ENCODE results near the gene QPRT.
"Not testable (repeated sequence)": the region's sequence is repeated elsewhere in the genome, so short reads cannot be mapped to it uniquely, and the experiment has no call there.

QPRT gene

DNA sequence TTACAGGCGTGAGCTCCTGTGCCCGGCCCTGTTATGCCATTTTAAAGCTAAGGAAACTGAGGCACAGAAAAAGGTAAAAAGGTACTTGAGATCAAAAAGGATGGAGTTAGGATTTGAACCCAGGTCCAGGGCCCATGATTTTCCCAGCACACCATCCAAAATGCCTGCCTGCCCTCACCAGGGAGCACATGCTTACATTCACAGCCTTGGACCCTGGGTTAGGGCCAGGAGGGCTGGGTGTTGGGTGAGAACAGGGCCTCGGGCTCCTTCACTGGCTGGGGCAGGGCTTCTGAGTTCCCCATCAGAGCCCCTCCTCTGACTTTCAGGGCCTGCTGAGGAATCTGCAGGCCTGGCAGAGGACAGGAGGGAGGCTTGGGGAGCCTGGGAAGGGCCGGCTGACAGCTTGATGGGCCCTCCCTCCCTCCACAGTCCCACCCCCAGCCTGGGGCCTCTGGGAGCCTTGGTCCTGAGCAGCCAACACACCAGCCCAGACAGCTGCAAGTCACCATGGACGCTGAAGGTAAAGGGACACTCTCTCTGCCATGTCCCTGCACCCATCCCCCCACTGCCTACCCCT lies at the start of gene QPRT:
QPRT (plus strand) TSS at position 490 of the 577 bp plus-strand sequence; CDS start at position 508, 18 bp downstream.
- DNase-seq (ENCODE audit: low read depth, low spot score): no peak

DNA sequence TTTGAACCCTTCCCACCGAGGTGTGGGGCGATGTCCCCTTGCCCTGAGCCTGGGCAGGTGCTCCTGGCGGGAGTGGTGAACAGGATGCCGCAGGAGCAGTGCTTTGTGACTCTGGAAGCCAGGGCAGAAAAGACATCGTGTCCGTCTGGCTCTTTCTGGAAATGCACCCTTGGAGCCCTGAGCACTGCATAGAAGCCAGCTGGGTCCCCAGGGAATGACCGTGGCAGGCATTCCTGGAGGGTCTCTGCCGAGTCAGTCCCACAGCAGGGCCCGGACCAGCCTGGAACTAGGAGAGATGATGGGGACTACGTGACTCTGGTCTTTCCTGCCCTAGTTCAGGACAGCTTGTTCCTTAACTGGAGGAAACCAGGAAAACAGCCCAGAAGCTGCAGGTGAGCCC lies 49.7 kb upstream of the QPRT start:
- not testable (repeated sequence) for DNase-seq (ENCODE audit: low read depth, low spot score)

DNA sequence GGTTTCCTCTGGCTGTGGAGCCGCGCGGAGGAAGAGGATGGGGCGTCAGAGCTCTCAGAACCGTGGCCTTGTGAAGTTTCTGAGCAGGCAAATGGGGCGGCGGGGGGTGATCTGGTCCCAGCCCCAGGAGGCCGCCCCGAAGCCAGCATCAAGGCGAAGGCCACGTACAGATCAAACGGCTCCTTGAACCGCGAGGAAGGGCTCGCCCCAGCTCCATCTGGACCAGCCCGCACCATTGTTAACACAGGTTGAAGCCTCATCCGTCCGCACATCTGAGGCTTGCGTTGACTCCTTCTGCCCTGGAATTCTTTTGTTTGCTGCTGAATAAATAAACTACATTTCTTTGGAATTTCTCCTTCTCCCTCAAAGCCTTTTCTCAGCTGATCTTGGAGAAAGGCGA lies 47.3 kb upstream of the QPRT start:
- not testable (repeated sequence) for DNase-seq (ENCODE audit: low read depth, low spot score)

DNA sequence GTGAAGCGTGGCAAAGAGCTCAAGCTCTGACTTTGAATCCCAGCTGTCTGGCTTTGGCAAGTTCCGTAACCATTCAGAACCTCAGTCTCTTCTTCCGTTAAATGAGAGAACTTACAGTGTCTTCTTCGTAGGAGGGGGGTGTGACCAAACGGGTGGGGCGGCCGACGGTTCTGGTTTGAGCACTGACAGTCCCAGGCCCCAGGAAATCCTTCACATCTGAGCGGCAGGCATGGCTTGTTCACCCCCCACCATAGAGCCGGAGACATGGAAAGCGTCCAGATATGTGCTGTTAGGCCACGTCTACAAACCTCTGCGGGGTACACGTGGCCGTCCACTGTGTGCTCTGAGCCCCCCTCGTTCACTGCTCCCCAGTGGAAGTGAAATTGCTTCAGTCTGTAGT lies 43.1 kb upstream of the QPRT start:
- DNase-seq (ENCODE audit: low read depth, low spot score): not testable (repeated sequence)

DNA sequence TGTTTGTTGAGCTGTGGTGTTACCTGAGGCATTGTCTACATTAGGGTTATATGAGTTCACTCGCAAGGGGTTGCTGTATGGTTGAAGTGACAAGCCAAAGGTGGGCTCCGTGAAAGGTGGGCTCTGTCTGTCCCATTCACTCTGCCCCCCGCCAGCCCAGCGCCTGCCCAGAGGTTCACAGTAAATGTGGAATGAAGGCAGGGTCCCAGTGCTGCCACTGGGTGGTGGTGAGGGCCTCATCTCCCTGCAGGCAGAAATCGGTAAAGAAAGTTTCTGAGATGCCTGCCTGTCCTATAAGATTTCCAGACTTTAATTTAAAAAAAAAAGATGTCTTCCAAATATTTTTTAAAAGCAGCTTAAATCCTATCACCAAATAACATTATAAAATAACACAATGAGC lies 42.6 kb upstream of the QPRT start:
- DNase-seq (ENCODE audit: low read depth, low spot score): not testable (repeated sequence)

DNA sequence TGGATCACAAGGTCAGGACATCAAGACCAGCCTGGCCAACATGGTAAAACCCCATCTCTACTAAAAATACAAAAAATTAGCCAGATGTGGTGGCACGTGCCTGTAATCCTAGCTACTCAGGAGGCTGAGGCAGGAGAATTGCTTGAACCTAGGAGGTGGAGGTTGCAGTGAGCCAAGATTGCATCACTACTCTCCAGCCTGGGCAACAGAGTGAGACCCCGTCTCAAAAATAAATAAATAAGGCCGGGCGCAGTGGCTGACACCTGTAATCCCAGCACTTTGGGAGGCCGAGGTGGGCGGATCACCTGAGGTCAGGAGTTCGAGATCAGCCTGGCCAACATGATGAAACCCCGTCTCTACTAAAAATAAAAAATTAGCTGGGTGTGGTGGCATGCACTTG lies 40.2 kb upstream of the QPRT start:
- DNase-seq (ENCODE audit: low read depth, low spot score): not testable (repeated sequence)

DNA sequence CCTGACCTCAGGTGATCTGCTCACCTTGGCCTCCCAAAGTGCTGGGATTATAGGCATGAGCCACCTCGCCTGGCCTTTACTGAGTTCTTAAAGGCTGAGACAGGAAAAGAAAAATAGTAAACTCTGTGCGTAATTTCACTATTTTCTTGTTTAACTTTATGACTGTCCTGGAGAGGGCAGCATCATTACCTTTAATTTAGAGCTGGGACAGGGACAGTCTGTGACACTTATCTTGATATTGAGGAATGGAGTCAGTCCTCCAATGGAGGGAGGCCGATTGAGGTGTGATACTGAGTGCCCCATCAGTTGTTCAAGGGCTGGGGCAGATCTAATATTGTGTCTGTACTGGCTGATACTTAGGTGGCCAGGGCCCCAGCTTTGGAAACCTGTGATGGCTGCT lies 37.4 kb upstream of the QPRT start:
- DNase-seq (ENCODE audit: low read depth, low spot score): no peak

DNA sequence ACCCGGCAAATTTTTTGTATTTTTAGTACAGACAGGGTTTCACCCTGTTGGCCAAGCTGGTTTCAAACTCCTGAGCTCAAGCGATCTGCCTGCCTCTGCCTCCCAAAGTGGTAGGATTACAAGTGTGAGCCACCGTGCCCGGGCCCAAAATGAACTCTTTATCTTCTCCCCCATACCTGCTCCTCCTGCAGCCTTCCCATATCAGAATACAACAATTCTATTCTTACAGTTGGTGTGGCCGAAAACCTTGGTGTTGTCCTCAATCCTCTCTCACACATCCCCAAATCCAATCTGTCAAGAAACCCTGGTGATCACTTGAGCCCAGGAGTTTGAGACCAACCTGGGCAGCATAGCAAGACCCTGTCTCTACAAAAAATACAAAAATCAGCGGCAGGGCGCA lies 35.4 kb upstream of the QPRT start:
- DNase-seq (ENCODE audit: low read depth, low spot score): no peak

DNA sequence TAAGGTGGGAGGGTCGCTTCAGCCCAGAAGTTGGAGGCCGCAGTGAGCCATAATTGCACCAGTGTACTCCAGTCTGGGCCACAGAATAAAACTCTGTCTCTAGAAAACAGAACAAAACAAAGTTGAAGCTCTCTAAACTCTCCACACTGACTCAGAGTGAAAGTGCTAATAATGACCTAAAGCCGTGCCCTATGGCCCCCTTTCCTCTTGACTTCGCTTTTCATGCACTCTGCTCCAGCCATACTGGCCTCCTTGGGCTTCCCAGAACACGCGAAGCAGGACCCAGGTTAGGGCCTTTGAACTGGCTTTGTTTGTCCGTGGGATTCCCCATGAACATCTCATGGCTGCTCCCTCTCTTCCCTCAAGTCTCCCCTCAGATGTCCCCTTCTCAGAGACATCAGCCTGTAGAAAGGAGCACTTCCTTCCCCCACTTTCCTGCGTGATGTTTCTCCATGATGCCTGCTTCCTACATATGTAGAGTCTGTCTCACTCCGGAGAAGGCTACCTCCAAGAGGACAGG lies 34.6 kb upstream of the QPRT start:
- no peak for DNase-seq (ENCODE audit: low read depth, low spot score)

DNA sequence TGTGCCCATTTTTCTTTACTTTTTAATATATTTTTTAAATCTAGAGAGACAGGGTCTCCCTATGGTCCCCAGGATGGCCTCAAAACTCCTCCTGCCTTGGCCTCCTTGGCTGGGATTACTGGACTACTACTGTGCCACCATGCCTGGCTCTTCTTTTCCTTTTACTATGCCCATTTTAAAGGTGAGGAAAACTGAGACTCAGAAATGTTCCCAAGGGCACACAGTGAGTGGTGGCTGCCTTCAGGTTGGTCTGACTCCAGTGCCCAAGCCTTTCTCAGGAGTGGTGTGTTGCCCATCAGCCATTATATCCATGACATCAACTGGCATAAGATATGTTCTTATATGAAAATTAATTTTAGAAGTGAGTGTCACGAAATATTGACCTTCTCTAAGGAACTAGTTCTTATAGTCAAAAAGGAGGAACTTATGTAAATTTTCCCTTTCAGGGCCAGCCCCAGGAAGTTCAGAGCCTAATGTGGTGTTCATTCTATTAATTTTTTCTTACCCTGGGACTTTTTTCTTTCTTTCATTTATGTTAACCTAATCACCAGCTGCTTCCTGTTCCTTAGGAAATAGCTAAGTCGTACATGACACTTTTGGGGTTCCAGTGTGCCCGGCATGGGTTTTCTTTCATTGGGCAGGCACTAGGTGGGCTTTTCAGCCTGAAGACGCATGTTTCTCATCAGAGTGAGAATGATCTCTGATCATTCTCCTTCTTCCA lies 33.8 kb upstream of the QPRT start:
- DNase-seq (ENCODE audit: low read depth, low spot score): no peak

DNA sequence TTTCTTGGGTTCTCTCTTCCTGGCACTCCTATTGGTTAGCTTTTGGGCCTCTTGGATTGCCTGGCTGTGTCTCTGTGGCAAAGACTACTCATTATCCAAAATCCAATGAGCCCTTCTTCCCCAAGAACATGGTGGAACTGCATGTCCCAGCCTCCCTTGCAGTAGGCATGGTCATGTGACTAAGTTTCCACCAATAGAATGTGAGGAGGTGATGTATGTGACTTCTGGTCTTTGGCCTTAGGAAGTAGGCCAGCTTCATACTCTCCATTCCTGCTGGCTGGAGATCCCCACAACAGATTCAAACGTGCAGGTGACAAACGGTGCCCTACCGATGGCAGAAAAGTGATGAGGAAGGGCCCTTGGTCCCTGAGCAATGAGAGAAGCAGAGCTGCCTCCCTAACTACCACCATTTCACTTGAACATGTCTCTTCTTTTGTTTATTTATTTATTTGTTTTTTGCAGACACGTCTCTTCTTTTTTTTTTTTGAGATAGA lies 33.2 kb upstream of the QPRT start:
- no peak for DNase-seq (ENCODE audit: low read depth, low spot score)

DNA sequence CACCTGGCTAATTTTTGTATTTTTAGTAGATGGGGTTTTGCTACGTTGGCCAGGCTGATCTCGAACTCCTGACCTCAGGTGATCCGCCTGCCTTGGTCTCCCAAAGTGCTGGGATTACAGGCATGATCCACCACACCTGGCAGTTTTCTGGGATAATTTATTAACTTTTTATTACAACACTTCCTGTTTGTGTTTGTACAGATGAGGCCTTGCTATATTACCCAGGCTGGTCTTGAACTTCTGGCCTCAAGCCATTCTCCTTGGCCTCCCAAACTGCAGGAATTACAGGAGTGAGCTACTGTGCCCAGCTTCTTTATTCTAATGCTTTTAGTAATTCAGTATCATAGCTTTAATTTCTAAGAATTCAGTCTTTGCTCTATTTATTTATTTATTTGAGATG lies 32.0 kb upstream of the QPRT start:
- DNase-seq (ENCODE audit: low read depth, low spot score): no peak

DNA sequence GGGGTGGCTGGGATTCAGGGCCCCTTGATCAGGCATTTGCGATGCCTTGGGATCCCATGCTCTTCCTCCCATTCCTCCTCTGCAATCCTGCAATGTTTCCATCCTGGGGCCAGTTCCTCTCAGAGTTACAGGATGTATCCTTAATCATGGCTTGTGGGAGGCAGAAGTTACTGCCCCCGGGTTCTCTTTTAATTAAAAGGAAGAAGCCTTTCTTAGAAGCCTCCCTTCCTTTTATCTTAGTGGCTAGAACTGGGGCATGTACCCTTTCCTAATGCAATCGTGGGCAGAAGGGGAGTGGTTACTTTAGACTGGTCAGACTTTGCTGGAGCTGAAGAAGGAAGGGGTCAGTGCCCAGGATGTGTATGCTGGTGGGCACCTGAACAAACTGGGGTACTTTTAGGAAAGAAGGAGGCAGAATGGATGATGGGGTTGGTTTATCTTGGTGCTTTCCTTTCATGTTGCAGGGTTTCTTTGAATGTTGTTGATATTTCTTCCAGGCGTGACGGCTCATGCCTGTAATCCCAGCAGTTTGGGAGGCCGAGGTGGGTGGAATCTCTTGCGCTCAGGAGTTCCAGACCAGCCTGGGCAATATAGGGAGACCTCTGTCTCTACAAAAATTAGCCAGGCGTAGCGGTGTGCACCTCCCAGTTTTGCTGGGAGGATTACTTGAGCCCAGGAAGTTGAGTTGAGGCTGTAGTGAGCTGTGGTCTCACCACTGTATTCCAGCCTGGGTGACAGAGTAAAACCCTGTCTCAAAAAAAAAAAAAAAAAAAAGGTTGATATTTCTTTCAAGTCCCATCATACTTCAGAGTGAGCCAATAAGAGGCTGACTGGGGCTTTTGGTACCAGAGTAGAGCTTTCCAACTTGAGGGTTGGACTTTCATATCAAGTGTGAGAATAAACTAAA lies 29.1 kb upstream of the QPRT start:
- DNase-seq (ENCODE audit: low read depth, low spot score): no peak

DNA sequence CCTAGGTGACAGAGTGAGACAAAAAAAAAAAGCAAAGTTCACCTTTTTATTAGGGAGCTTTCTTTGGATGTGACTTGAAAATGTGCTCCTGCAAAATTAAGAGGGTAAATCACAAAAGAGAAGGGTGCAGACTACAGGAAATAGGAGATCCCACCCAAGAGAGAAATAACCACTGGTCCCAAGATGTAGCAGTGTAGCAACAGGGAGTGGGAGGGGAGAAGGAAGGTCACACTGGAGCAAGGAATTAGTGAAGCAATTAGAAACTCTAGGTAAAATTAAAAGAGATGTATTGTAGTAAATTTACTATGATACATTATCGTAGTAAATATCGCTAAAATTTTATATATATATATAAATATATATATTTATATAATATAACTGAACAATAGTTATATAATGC lies 28.2 kb upstream of the QPRT start:
- no peak for DNase-seq (ENCODE audit: low read depth, low spot score)

DNA sequence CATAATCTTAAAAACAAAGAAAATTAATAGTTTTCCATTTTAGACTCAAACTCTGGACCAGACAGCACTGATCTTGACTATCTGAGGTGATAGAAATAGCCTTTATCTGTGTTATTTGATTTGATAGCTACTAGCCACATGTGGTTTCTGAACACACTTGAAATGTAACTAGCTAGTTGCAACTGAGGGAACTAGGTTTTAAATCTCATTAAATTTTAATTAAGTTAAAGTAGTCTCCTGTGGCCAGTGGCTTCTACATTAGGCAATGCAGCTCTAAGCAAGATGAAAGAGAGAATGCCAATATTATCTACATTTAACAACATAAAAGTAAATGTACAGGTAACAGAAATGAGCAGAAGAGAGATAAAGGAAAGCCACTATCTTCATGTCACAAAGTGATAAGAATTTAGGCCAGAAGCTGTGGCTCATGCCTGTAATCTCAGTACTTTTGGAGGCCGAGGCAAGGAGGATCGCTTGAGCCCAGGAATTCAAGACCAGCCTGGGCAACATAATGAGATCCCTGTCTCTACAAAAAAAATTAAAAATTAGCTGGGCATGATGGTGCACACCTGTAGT lies 27.1 kb upstream of the QPRT start:
- no peak for DNase-seq (ENCODE audit: low read depth, low spot score)

DNA sequence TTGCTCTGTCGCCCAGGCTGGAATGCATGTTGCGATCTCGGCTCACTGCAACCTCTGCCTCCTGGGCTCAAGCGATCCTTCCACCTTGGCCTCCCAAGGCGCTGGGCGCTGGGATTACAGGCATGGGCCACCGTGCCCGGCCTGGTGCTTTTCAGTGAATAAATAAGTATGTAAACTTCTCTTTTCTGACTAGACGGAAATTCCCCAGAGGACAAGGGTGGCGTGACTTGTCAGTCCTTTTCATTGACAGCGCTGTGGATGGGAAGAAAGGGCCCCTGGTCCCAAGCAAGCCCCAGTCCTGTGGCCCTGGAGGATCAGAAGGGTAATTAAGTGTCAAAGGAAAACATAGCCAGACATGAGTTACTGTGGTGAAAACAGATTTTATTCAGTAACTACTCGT lies 25.5 kb upstream of the QPRT start:
- DNase-seq (ENCODE audit: low read depth, low spot score): no peak

DNA sequence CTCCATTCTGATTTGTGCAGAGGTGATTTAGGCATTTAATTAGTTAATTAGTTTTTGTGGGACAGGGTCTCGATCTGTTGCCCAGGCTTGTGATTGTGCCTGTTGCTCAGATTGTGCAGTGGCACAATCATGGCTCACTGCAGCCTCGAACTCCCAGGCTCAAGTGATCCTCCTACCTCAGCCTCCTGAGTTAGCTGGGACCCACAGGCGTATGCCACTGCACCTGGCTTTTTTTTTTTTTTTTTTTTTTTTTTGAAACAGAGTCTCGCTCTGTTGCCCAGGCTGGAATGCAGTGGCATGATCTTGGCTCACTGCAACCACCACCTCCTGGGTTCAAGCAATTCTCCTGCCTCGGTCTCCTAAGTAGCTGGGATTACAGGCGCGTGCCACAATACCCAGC lies 25.1 kb upstream of the QPRT start:
- DNase-seq (ENCODE audit: low read depth, low spot score): not testable (repeated sequence)

DNA sequence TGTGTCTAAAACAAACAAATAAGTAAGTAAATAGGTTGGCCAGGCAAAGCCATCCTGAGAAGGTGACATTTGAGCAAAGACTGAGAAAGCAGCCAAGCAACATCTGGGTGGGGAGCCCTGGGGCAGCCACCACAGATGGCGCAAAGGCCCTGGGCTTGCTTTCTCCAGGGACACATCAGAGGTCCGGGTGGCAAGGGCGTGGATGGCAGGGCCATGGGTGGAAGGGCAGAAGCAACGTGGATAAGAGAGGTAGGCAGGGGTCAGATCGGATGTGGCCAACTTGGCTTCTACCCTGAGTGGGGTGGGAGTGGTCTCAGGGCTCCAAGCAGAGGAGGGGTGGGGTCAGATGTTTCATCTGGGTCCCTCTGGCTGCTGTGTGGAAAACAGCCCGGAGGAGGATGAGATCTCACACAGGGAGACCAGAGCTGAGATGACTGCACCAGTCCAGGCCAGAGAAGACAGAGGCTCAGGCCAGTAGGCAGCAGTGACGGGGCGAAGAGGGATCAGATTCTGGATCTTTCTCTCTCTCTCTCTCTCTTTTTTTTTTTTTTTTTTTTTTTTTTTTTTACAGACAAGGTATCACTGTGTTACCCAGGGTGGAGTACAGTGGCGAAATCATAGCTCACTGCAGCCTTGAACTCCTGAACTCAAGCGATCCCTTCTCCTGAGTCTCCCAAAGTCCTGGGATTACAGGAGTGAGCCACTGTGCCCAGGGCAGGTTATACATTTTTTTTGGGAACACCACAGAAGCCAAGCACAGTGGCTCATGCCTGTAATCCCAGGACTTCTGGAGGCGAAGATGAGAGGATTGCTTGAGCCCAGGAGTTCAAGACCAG lies 22.1 kb upstream of the QPRT start:
- no peak for DNase-seq (ENCODE audit: low read depth, low spot score)

DNA sequence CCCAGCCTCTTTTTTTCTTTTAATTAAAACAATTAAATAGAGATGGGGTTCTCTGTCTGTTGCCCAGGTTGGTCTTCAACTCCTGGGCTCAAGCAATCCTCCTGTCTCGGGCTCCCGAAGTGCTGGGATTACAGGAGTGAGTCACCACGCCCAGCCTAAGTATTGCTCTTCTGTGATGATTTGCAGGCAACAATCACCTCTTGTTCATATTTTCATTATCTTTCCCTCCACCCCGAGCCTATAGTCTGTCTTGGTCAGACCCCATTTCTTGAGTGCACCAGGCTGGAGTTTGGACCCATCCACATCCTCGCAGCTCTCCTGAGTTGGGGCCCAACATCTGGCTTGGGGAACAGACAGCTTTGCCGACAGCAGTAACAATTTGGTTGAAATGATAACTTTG lies 20.3 kb upstream of the QPRT start:
- DNase-seq (ENCODE audit: low read depth, low spot score): no peak

DNA sequence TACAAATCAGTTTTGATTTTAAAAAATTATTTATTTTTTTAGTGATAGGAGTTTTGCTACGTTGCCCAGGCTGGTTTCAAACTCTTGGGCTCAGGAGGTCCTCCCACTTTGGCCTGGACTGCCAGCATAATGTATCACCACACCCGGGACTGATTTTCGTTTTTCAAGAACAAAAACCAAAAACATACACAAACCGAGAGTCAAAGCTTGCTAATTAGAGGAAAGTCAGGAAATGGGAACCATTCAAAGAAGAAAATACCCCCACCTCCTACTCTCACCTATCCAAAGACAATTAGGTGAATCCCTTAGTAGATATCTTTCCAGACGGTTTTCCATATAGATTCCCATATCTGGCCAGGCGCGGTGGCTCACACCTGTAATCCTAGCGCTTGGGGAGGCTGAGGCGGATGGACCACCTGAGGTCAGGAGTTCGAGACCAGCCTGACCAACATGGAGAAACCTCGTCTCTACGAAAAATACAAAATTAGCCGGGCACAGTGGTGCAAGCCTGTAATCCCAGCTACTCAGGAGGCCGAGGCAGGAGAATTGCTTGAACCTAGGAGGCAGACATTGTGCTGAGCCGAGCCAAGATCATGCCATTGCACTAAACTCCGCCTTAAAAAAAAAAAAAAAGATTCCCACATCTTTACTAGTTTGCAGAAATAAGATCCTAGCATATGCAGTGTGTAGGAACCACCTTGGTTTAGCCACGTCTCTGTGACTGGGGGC lies 16.8 kb upstream of the QPRT start:
- no peak for DNase-seq (ENCODE audit: low read depth, low spot score)

DNA sequence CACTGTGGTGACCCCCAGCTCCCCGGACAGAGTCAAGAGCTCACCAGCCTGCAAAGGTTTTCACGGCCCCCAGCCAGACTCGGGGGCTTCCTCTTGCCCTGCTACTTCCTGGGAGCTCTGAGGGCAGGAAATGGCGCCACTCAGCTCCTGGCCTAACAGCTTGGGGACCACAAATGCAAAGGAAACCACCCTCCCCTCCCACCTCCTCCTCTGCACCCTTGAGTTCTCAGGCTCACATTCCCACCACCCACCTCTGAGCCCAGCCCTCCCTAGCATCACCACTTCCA lies 16.3 kb upstream of the QPRT start:
- no peak for DNase-seq (ENCODE audit: low read depth, low spot score)

All from brain pericyte (primary cell).